ENCODE data around the gene ARAP3. TPM values are rescaled to one million over a fixed set of nuclear protein-coding genes. Genes with fewer than 3 reads are reported as not detected.

Gene ARAP3
- polyA plus RNA-seq, 1 donor (not counting 4 experiments of a cell fraction or from before 2014, with no cell fraction given) = 1.3 TPM

- Histone ChIP-seq H3K79me2 (ENCODE audit: control insufficient read depth, insufficient read depth, low read length) (no peaks in the 10 kb centered on the region), H3K9ac (ENCODE audit: control insufficient read depth, extremely low read depth, insufficient read depth, low read length) (peak overlapping the region; percentile 60), H3K4me1 (ENCODE audit: control insufficient read depth, extremely low read depth, insufficient read depth, low read length) (peaks cover 8% of the 10 kb centered on the region), H3K9me1 (ENCODE audit: control insufficient read depth, extremely low read depth, insufficient read depth, low read length) (no peaks in the 10 kb centered on the region), H3K27ac (ENCODE audit: control insufficient read depth, insufficient read depth, low read length) (no peak overlapping the region), H3K9me3 (ENCODE audit: control insufficient read depth, low read depth, low read length) (no peaks in the 10 kb centered on the region), H2AFZ (ENCODE audit: control insufficient read depth, low read length) (peak overlapping the region; percentile 86), H4K20me1 (ENCODE audit: control insufficient read depth, extremely low read depth, insufficient read depth, low read length) (no peaks in the 10 kb centered on the region), H3K4me3 (ENCODE audit: control insufficient read depth in 2 of 3, extremely low read depth in 1 of 3, insufficient read depth in 2 of 3, low read depth in 1 of 3, low read length in 3 of 3) (peak overlapping the region; percentile 58 to 70 (median 68)), H3K27me3 (ENCODE audit: control insufficient read depth, extremely low read depth, insufficient read depth, low read length) (no peaks in the 10 kb centered on the region), H3K36me3 (ENCODE audit: control insufficient read depth in 2 of 2, extremely low read depth in 1 of 2, insufficient read depth in 2 of 2, low read length in 2 of 2) (peaks cover 0 to 3% of the 10 kb centered on the region in 2 experiments), H3K4me2 (ENCODE audit: control insufficient read depth, extremely low read depth, insufficient read depth, low read depth, low read length) (peak overlapping the region; percentile 77)
- TF ChIP-seq CTCF (optimal IDR thresholded peaks at IDR 0.05 in 1 of 3, IDR thresholded peaks at IDR 0.05 in 1 of 3, conservative IDR thresholded peaks at IDR 0.05 in 1 of 3; ENCODE audit: extremely low read depth in 1 of 3, insufficient read depth in 2 of 3, low read length in 3 of 3) = no peak
- TF ChIP-seq EZH2 (IDR thresholded peaks at IDR 0.05; ENCODE audit: low read length) = no peak
- DNase-seq (ENCODE audit: low read depth, low spot score) (no peak), FAIRE-seq (no peak)
- dilution Hi-C loops (cut with MboI; ENCODE audit: extremely low pct_ligation_motif_present, low sequenced_read_pairs) = no loop called here
Measured at GRCh38 chr5:141651728-141652105, 30.3 kb downstream of the ARAP3 start.

- no peak for DNase-seq (ENCODE audit: low read depth, low spot score)
- peak within 1 kb of the TSS; percentile 60 for H3K9ac ChIP-seq (ENCODE audit: control insufficient read depth, extremely low read depth, insufficient read depth, low read length)
- FAIRE-seq = no peak
- peaks cover 0 to 3% of the 10 kb centered on the region in 2 experiments for H3K36me3 ChIP-seq (ENCODE audit: control insufficient read depth in 2 of 2, extremely low read depth in 1 of 2, insufficient read depth in 2 of 2, low read length in 2 of 2)
- peaks cover 8% of the 10 kb centered on the region for H3K4me1 ChIP-seq (ENCODE audit: control insufficient read depth, extremely low read depth, insufficient read depth, low read length)
- H3K27ac ChIP-seq (ENCODE audit: control insufficient read depth, insufficient read depth, low read length) = peak within 1 kb of the TSS; percentile 8
- peak within 1 kb of the TSS; percentile 86 for H2AFZ ChIP-seq (ENCODE audit: control insufficient read depth, low read length)
- H3K4me3 ChIP-seq (ENCODE audit: control insufficient read depth in 2 of 3, extremely low read depth in 1 of 3, insufficient read depth in 2 of 3, low read depth in 1 of 3, low read length in 3 of 3) = peak within 1 kb of the TSS; percentile 58 to 70 (median 68)
- no peak for TF ChIP-seq CTCF (optimal IDR thresholded peaks at IDR 0.05 in 1 of 3, IDR thresholded peaks at IDR 0.05 in 1 of 3, conservative IDR thresholded peaks at IDR 0.05 in 1 of 3; ENCODE audit: extremely low read depth in 1 of 3, insufficient read depth in 2 of 3, low read length in 3 of 3)
- no peak for TF ChIP-seq EZH2 (IDR thresholded peaks at IDR 0.05; ENCODE audit: low read length)
- dilution Hi-C loops (cut with MboI; ENCODE audit: extremely low pct_ligation_motif_present, low sequenced_read_pairs) = no loop called here
- no peaks in the 10 kb centered on the region for H3K79me2 ChIP-seq (ENCODE audit: control insufficient read depth, insufficient read depth, low read length)
- no peaks in the 10 kb centered on the region for H3K27me3 ChIP-seq (ENCODE audit: control insufficient read depth, extremely low read depth, insufficient read depth, low read length)
- no peaks in the 10 kb centered on the region for H3K9me3 ChIP-seq (ENCODE audit: control insufficient read depth, low read depth, low read length)
- no peaks in the 10 kb centered on the region for H4K20me1 ChIP-seq (ENCODE audit: control insufficient read depth, extremely low read depth, insufficient read depth, low read length)
- H3K9me1 ChIP-seq (ENCODE audit: control insufficient read depth, extremely low read depth, insufficient read depth, low read length) = no peaks in the 10 kb centered on the region
- H3K4me2 ChIP-seq (ENCODE audit: control insufficient read depth, extremely low read depth, insufficient read depth, low read depth, low read length) = peak within 1 kb of the TSS; percentile 77
Measured at GRCh38 chr5:141650851-141651727, 30.9 kb downstream of the ARAP3 start, which contains the start of gene FCHSD1. Gene FCHSD1 (minus strand): TSS chr5:141651418. CDS start chr5:141651368, 50 bp downstream.

Measured in keratinocyte (primary cell).